Tibial nerve (tissue), 4 donors: ENCODE data around the gene MTUS2.

Experiments
- CTCF ChIP-seq, 5 experiments: fragments of 200-600 bp in 3 of 5; fragments of 450-650 bp in 2 of 5; sonication (generic) in 3 of 5; IDR thresholded peaks; one replicate each; pipeline ENCODE4 v1.5.1; 2016 to 2019; ENCODE audit warnings: antibody characterized with exemption in 5 of 5, mild to moderate bottlenecking in 3 of 5, moderate library complexity in 2 of 5
- EP300 ChIP-seq, 2 donors: sonication (generic); formaldehyde crosslinking; IDR thresholded peaks; one replicate each; pipeline ENCODE4 v1.6.1; 2017; ENCODE audit warnings: antibody characterized with exemption in 2 of 2, mild to moderate bottlenecking in 1 of 2
- POLR2A ChIP-seq, 2 donors: fragments of 450-650 bp; IDR thresholded peaks; one replicate each; pipeline ENCODE4 v1.6.1; 2017; ENCODE audit warnings: antibody characterized with exemption in 2 of 2, mild to moderate bottlenecking in 2 of 2, moderate library complexity in 2 of 2

DNA sequence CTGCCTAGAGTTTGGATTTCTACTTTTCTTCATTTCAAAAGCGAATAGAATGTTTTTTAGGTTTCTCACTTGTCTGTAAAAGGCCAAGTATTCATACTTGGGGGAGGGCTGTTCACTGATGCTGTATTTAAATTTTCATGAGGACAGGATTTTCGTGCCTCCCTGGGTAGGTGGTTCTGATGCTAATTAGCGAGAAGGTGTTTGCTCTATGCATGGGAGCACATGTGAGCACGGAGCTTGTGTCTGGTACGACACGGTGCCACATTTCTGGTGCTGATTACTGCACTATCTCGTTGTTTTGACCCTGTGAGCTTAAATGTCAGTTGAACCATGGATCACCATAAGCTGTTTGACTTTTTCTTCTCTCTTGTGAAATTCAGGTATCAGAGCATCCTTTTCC is 45.8 kb downstream of the MTUS2 start:
- no peak for TF ChIP-seq CTCF (IDR thresholded peaks at IDR 0.05)
- TF ChIP-seq POLR2A (IDR thresholded peaks at IDR 0.05) = no peak
- no peak for TF ChIP-seq EP300 (IDR thresholded peaks at IDR 0.05)
